Activated T-cell treated with anti-CD3 and anti-CD28 coated beads, Interleukin-2, amount 50 U/mL, for 1 hour (primary cell): Measurements from ENCODE around the gene TRIP13.
"Not testable (repeated sequence)": the region's sequence is repeated elsewhere in the genome, so short reads cannot be mapped to it uniquely, and the experiment has no call there.

Experiments
- DNase-seq: peaks from one replicate; pipeline ENCODE4 v3.0.0-alpha.2; 2020

The TRIP13 gene

GRCh38 chr5:893137-893506 lies 438 bp downstream of the TRIP13 start:
- DNase-seq = no peak

- DNase-seq = no peak
Measured at GRCh38 chr5:893711-894110, 1.0 kb downstream of the TRIP13 start.

- DNase-seq = no peak
Measured at GRCh38 chr5:900781-901180, 8.1 kb downstream of the TRIP13 start.

GRCh38 chr5:902129-902916 lies 9.6 kb downstream of the TRIP13 start:
- DNase-seq = no peak

GRCh38 chr5:903756-904096 lies 11.0 kb downstream of the TRIP13 start:
- no peak for DNase-seq

GRCh38 chr5:905139-905642 lies 12.5 kb downstream of the TRIP13 start:
- DNase-seq = no peak

GRCh38 chr5:907366-907910 lies 14.8 kb downstream of the TRIP13 start:
- DNase-seq = no peak

GRCh38 chr5:908172-908571 lies 15.5 kb downstream of the TRIP13 start:
- no peak for DNase-seq

- DNase-seq = no peak
Measured at GRCh38 chr5:909086-909485, 16.4 kb downstream of the TRIP13 start.

- no peak for DNase-seq
Measured at GRCh38 chr5:909994-910768, 17.5 kb downstream of the TRIP13 start.

- no peak for DNase-seq
Measured at GRCh38 chr5:910769-911160, 18.1 kb downstream of the TRIP13 start.

- DNase-seq = no peak
Measured at GRCh38 chr5:911601-912000, 18.9 kb downstream of the TRIP13 start.

- peak; percentile 67 for DNase-seq
Measured at GRCh38 chr5:912280-913091, 19.8 kb downstream of the TRIP13 start.

- DNase-seq = no peak
Measured at GRCh38 chr5:914174-914573, 21.5 kb downstream of the TRIP13 start.

- DNase-seq = no peak
Measured at GRCh38 chr5:914612-915011, 21.9 kb downstream of the TRIP13 start.

- not testable (repeated sequence) for DNase-seq
Measured at GRCh38 chr5:915346-915745, 22.7 kb downstream of the TRIP13 start.

- no peak for DNase-seq
Measured at GRCh38 chr5:915946-916345, 23.3 kb downstream of the TRIP13 start.

- no peak for DNase-seq
Measured at GRCh38 chr5:916441-917293, 24.0 kb downstream of the TRIP13 start.

- not testable (repeated sequence) for DNase-seq
Measured at GRCh38 chr5:918717-919116, 26.0 kb downstream of the TRIP13 start.

- DNase-seq = no peak
Measured at GRCh38 chr5:919356-920000, 26.8 kb downstream of the TRIP13 start.

GRCh38 chr5:920321-920720 lies 27.6 kb downstream of the TRIP13 start:
- no peak for DNase-seq
